Measurements from ENCODE around the gene CNNM3.

GRCh38 chr2:96808176-96808837 is 7.8 kb upstream of the CNNM3 start:
- no peak for TF ChIP-seq GLI4 (tag by site-specific recombination; IDR thresholded peaks at IDR 0.05)
- no peak for TF ChIP-seq CTCF (tag by site-specific recombination; IDR thresholded peaks at IDR 0.05)
- TF ChIP-seq, protein P1, sequence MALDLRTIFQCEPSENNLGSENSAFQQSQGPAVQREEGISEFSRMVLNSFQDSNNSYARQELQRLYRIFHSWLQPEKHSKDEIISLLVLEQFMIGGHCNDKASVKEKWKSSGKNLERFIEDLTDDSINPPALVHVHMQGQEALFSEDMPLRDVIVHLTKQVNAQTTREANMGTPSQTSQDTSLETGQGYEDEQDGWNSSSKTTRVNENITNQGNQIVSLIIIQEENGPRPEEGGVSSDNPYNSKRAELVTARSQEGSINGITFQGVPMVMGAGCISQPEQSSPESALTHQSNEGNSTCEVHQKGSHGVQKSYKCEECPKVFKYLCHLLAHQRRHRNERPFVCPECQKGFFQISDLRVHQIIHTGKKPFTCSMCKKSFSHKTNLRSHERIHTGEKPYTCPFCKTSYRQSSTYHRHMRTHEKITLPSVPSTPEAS (tag by site-specific recombination; IDR thresholded peaks at IDR 0.05): no peak
